HG02884 (cell line): ENCODE measurements around the gene GCK.
"Not testable (repeated sequence)": the region's sequence is repeated elsewhere in the genome, so short reads cannot be mapped to it uniquely, and the experiment has no call there.

Experiments used
- ATAC-seq: cut with Tn5 transposase; IDR thresholded peaks from one replicate; pipeline ENCODE4 v1.9.1; 2021; ENCODE audit warnings: mild to moderate bottlenecking, moderate library complexity; ENCODE audit not compliant: unreplicated experiment

GCK gene

DNA sequence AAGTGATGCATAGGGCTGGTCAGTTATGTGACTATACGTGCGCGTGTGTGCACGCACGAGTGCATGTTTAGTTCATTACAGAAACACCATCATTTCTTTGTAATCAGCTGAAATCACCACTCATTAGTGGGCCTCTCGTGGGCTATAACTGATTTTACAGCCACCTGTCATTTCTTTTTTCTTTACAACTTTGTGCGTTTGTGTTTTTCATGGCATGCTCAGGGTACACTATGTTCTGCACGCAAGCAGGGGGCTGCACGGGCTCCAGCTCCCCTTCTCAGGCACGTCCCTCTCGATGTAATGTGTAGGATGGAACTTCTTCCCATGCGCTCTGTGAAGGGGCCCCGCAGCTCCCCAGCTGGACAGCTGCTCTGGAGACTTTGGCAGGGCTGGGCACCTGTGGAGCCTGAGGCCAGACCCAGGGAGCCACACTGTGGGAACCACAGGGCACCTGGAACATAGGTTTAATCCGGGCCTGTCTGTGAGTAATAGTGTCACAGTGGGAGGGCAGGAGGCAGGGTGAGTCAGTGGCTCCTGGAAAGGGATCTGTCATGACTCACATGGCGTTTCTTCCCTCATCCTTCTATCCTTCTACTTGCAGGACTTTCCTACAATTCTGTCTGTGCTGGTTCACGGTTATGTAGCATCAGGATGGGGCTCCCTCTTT lies 4.9 kb downstream of the GCK start:
- ATAC-seq = no peak

- no peak for ATAC-seq
These were observed 5.9 kb downstream of the GCK start for GRCh38 chr7:44183386-44183785.

- no peak for ATAC-seq
These were observed 6.4 kb downstream of the GCK start for GRCh38 chr7:44182827-44183226.

DNA sequence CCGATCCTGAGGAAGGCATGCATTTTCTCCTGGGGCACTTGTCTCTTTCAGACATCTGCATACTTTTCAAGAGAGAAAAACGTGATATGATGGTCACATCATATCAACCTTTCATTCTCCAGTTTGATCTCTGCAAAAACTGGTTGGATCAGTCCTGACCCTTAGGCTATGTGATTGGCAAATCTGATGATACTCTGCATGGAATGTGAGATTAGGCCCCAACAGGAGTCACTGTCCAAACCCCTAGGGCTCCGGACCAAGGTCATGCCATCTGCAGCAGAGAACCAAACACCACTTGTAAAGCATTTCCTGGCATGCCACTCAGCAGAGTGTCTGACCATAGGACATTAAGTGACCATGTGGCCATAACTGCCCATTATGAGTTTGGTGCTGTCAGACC lies 8.6 kb downstream of the GCK start:
- no peak for ATAC-seq

- ATAC-seq = no peak
These were observed 11.6 kb downstream of the GCK start for GRCh38 chr7:44177570-44178131.

DNA sequence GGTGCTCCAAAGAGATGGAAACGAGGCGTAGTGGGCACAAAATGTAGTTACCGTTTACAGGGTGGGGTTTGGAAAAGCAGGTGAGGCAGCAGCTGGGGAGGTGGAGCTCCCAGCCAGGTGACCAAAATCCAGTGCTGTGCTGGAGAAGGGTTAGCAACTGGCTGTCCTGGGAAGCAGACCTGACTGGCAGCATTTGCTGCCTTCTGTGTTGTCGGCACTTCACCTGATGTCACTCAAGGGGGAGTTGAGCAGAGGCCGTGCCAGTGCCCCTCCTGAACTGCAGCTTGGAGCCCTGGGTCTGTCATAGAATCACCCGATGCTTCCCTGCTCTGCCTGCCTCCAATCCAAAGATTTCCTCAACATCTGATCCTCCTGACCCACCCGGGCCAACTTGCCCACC lies 12.8 kb downstream of the GCK start:
- ATAC-seq = no peak

DNA sequence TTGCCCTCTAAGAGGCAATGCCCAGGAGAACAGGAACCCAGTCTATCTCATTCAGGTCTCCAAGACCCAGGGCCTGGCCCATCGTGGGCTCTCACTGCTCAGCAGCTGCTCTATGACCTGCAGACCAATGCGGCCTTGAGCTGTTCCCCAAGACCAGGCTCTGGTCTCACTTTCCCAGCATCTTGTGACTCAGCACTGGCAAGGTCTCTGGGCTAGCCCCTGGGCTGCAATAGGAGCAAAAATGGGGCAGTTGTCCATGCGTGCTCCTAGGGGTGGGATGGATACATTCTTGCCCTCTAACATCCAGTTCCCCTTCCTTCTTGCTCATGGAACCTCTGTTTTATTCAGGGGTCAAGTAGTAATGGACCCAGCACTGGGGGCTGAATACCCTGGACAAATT lies 13.5 kb downstream of the GCK start:
- no peak for ATAC-seq

DNA sequence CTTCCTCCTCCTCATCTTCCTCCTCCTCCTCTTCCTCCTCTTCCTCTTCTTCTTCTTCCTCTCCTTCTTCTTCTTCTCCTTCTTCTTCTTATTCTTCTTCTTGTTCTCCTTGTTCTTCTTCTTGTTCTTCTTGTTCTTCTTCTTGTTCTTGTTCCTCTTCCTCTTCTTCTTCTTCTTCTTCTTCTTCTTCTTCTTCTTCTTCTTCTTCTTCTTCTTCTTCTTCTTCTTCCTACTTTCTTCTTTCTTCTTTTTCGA lies 14.6 kb downstream of the GCK start:
- not testable (repeated sequence) for ATAC-seq

GRCh38 chr7:44173911-44174693 lies 15.1 kb downstream of the GCK start:
- no peak for ATAC-seq

GRCh38 chr7:44172803-44173424 lies 16.3 kb downstream of the GCK start:
- no peak for ATAC-seq

GRCh38 chr7:44172352-44172751 lies 16.9 kb downstream of the GCK start:
- no peak for ATAC-seq

DNA sequence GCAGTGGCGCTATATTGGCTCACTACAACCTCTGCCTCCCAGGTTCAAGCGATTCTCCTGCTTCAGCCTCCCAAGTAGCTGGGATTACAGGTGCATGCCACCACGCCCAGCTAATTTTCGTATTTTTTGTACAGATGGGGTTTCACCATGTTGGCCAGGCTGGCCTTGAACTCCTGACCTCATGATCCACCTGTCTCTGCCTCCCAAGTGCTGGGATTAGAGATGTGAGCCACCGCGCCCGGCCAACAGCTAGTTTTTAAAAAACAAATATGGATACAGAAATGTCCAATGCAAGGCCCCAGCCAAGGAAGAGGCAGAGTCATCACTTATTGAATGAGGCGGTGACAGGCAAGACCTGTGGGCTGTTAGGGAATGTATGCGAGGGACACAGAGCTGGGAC lies 17.3 kb downstream of the GCK start:
- not testable (repeated sequence) for ATAC-seq

GRCh38 chr7:44167920-44168319 lies 21.3 kb downstream of the GCK start:
- ATAC-seq = no peak

DNA sequence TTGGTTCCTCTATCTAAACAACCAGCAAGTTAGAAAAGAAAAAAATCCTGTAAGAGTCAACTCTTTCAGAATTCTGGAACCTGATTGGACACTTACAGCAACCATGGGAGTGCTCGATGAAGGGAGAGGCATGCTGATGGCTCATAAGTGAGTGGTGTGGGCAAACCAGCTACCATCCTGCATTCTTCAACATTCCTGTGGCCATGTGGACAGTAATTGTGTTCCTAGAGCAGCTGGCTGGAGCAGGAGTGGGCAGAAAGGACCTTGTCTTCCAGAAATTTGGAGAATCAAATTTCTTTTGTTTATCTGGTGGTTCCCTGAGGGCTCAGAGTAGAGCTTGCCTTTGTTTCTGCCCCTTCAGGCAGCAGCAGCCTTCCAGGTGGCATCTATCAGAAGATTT lies 25.6 kb downstream of the GCK start:
- ATAC-seq = no peak

DNA sequence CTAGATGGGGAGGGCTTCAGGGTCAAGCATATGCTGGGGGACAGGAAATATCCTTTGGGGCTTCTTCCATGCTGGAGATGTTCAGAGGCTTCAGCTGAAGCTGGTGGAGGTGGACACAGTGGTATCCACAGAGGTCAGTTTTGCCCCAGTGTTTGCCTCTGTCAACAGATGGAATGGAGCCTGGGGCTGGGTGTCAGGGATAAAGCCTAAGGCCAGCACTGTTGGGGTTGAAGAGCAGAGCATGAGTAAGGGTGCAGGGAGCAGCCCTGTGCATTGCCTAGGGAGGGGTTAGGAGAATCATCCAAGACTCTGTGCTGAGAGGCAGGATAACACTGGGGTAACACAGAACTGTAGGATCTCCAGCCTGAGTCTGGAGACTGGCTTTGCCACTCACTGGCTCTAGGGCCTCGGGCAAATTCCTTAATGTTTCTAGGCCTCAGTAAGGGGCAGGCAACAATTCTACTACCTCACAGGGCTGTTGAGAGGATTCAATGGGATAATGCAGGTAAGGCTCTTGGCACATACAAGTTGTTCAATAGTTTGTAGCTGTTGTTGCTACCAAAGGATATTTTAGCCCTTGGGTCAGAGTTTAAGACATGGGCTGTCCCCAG lies 26.3 kb downstream of the GCK start:
- ATAC-seq = no peak

DNA sequence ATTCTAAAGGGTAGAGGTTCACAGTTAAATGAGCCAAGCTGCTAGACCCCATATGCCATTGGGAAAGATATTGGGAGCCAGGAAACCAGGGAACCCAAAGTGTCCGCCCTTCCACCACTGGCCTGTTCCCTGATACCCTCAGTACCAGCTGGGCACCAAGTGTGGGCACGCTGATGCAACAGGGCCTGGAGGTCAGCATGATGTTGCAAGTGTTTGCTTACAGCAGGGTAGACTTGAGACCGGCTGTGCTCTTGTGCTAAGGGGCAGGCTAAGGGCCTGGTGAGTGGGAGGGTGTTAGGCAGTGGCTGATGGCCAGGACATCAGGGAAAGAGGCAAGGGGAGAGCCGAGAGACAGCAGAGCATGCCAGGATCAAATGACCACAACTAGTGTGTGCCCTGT lies 27.1 kb downstream of the GCK start:
- ATAC-seq = no peak

DNA sequence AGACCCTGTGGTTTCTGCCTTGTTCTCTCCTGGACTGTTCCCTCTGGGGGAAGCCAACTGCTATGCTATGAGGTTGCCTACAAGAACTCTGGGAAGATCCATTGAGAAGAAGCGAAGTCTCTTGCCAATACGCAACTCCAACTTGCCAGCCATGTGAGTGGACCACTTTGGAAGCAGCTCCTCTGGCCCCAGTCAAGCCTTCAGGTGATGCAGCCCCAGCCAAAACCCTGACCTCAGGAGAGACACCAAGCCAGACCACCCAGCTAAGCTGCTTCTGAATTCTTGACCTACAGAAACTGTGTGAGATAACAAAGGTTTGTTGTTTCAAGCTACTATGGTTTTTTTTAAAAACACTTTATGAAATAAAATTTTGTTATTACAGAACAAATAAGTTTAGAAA lies 27.9 kb downstream of the GCK start:
- ATAC-seq = no peak

DNA sequence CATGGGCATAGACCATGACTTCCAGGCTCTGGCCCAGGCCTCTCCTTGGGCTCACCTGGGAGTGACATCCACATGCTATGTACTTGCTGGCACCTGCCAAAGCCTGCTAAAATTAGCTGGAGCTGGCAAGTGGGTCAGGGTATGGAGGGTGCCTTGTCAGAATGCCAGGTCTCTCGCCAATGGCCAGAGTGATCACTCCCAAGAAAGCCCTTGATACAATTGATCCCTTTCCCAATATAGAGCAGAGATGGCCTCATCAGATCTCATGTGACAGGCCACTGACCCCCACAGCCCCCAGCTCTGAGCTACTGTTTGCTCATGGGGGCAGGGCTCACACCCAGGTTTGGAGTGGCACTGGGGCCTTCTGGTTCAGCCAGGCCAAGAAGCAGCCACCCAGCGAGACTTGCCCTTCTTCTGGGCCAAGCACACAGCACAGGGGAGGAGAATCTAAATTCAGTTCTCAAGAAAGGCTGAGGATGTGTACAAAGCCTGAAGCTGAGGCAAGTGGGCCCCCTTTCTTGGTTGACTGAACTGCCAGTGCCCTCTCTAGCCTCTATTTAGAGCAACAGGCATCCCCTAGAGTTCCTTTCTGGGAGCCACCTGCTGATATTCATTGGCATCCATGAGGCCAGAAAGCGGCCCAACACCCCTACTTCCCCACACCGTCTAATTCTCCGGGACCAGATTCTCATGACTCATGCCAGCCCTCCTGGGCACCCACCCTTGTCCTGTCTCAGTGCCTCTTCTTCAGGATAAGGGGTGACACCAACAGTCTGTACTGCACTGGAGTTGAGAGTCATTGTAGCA lies 29.2 kb downstream of the GCK start:
- ATAC-seq = no peak

DNA sequence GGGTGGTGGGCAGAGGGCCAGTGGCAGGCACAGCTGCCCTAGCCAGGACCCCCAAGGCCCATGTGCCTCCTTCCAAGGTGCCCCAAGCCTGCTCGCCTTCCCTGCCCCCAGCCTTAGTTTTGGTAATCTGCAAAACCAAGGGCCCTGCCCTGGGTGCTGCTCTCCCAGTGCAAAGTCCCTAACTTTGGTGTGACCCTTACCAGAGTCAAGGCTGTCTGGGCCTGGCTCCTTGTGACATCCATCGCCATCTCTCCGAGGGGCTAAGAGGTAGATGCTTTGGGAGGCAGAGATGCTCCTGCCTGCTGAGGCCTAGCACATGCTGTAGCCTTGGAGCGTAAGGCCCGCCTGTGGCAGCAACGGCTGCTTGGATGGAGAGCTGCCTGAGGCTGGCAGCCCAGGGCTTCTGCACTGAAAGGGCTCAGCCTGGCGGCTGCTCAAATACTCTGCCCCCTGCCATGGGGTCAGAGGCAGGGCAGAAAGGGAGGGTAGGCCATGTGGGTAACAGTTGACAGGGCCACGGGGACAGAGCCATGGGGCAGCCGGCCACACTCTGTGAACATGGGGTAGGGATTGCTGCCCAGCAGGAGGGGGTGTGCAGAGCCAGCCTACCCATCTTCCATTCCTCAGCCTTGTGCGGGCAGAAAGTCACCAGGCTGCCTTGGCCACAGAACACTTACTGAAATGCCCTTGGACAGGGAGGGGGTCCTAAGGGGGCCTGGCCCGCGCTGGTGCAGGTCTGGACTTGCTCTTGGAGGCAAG lies 30.2 kb downstream of the GCK start:
- no peak for ATAC-seq
